ENCODE data around the gene NPIPB12.
"Not testable (repeated sequence)": the region's sequence is repeated elsewhere in the genome, so short reads cannot be mapped to it uniquely, and the experiment has no call there.

The NPIPB12 gene

GRCh38 chr16:29506308-29506707 lies at the start of gene NPIPB12:
Gene NPIPB12 (minus strand): TSS chr16:29506408.
- not testable (repeated sequence) for DNase-seq (ENCODE audit: extremely low read depth in 1 of 2, low read depth in 1 of 2)

- DNase-seq (ENCODE audit: extremely low read depth in 1 of 2, low read depth in 1 of 2): not testable (repeated sequence)
Observed at GRCh38 chr16:29521520-29521919, 15.3 kb upstream of the NPIPB12 start.

GRCh38 chr16:29482276-29482675 lies 23.9 kb downstream of the NPIPB12 start:
- DNase-seq (ENCODE audit: extremely low read depth in 1 of 2, low read depth in 1 of 2): not testable (repeated sequence)

DNA sequence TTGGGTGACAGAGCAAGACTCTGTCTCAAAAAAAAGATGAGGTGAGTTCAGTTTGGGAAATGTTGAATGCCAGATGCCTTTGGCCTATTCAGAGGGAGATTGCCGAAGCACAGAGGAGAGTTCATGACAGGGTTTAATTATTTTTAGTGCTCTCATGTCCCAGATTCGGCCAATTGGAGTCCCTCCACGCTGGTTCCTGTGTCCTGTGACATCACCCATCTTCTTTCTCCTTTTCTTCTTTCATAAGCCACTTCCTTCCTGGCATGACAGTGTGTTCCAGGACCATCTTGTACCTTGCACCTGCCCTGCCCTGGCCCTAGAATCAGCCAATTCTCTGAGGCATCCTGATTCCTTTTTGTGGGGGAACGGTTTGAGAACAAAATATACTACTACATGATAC lies 34.1 kb downstream of the NPIPB12 start:
- DNase-seq (ENCODE audit: extremely low read depth in 1 of 2, low read depth in 1 of 2): not testable (repeated sequence)

DNA sequence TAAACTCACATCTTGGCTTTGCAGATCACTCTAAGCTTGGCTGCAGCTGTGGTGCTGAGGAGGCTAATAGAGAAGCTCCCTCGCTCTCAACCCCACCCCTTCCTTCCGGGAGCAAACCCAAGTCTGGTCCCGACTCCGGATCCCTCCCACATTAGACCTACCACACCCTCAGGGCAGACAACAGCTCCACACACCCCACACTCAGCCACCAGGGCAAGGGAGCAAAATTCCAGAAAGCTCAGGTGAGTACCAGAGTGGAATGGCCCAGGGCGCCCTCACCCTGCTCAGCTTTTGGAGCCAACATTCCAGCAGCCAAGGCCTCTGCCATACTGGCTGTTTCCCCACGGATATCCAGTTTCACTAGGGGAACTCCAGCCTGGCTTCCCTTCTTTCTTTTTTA lies 36.5 kb downstream of the NPIPB12 start:
- not testable (repeated sequence) for DNase-seq (ENCODE audit: extremely low read depth in 1 of 2, low read depth in 1 of 2)

- not testable (repeated sequence) for DNase-seq (ENCODE audit: extremely low read depth in 1 of 2, low read depth in 1 of 2)
Observed at GRCh38 chr16:29467654-29468366, 38.4 kb downstream of the NPIPB12 start.

DNA sequence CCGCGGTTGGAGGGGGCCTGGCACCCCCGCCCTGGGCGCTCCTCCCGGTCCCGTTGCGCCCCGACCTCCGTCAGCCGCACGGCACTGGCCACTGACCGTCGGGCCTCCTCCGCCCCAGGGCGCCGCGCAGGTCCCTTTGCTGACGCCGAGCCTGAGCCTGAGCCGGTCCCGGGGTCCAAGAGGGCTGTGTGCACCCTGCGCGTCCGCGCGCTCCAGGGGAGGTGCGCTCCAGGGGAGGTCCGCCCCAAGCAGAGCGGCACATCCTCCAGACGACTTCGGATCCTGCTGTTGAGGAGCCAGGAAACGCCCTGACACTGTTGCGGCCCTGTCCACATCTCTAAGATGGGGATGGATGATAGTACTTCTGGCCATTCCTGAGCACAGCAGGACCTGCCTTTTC lies 39.3 kb downstream of the NPIPB12 start:
- DNase-seq (ENCODE audit: extremely low read depth in 1 of 2, low read depth in 1 of 2): not testable (repeated sequence)

- DNase-seq (ENCODE audit: extremely low read depth in 1 of 2, low read depth in 1 of 2): not testable (repeated sequence)
Observed at GRCh38 chr16:29465985-29466824, 40.0 kb downstream of the NPIPB12 start.

- DNase-seq (ENCODE audit: extremely low read depth in 1 of 2, low read depth in 1 of 2): not testable (repeated sequence)
Observed at GRCh38 chr16:29460647-29461030, 45.6 kb downstream of the NPIPB12 start.

- not testable (repeated sequence) for DNase-seq (ENCODE audit: extremely low read depth in 1 of 2, low read depth in 1 of 2)
Observed at GRCh38 chr16:29459706-29460646, 46.2 kb downstream of the NPIPB12 start, which contains the start of gene SULT1A4. Gene SULT1A4 (plus strand): TSS chr16:29459913. CDS start chr16:29461386, 1,473 bp downstream.

GRCh38 chr16:29457660-29458059 lies 48.5 kb downstream of the NPIPB12 start:
- not testable (repeated sequence) for DNase-seq (ENCODE audit: extremely low read depth in 1 of 2, low read depth in 1 of 2)

GRCh38 chr16:29454828-29455227 lies 51.4 kb downstream of the NPIPB12 start:
- DNase-seq (ENCODE audit: extremely low read depth in 1 of 2, low read depth in 1 of 2): not testable (repeated sequence)

DNA sequence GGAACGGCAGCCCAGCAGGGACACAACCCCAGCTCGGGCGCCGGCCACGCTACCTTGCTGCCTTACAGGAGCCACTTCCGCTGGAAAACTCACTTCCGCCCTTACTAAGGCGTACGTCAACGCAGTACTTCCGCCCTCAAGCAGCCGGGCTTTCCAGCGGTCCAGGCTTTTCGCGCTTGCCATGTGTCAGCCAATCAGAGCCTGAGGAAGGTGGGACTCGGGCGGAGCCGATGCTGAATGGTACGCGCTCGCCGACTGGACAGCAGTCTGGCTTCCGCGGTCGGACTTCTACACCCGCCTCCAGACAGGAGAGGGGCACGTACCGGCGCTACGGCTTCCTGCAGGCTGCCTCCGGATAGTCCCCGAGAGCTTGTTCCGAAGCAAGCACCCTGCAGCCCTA lies 51.9 kb downstream of the NPIPB12 start, which contains the start of the genes BOLA2 and SLX1B:
BOLA2 (minus strand) TSS at position 83 of the 400 bp plus-strand sequence. CDS start 98 bp downstream, outside the sequence.
SLX1B (plus strand) TSS at position 265 of the 400 bp plus-strand sequence.
- not testable (repeated sequence) for DNase-seq (ENCODE audit: extremely low read depth in 1 of 2, low read depth in 1 of 2)

GRCh38 chr16:29453754-29454153 lies 52.5 kb downstream of the NPIPB12 start:
- not testable (repeated sequence) for DNase-seq (ENCODE audit: extremely low read depth in 1 of 2, low read depth in 1 of 2)
